Stimulated activated CD8-positive, alpha-beta memory T cell treated with anti-CD3 and anti-CD28 coated beads, Interleukin-4, amount 100 ng/mL, for 24 hours (primary cell): ENCODE results near the gene HDLBP.

Experiments used
- DNase-seq: peaks from one replicate; pipeline ENCODE4 v3.0.0-alpha.2; 2020; ENCODE audit warnings: low read depth

The HDLBP gene

GRCh38 chr2:241315093-241315878 lies at the start of gene HDLBP:
HDLBP (minus strand) TSS chr2:241315672; CDS start chr2:241266869, 48,803 bp downstream.
- peak; percentile 100 for DNase-seq

- DNase-seq: no peak
These were observed 49.3 kb upstream of the HDLBP start for GRCh38 chr2:241364781-241365180.

- no peak for DNase-seq
These were observed 48.0 kb upstream of the HDLBP start for GRCh38 chr2:241363426-241363825.

GRCh38 chr2:241359481-241360045 lies 44.1 kb upstream of the HDLBP start:
- no peak for DNase-seq

- no peak for DNase-seq
These were observed 43.0 kb upstream of the HDLBP start for GRCh38 chr2:241358470-241358869.

GRCh38 chr2:241357531-241357930 lies 42.1 kb upstream of the HDLBP start:
- no peak for DNase-seq

GRCh38 chr2:241356871-241357260 lies 41.4 kb upstream of the HDLBP start:
- no peak for DNase-seq

GRCh38 chr2:241355983-241356870 lies 40.8 kb upstream of the HDLBP start, which contains the start of gene FARP2:
FARP2 (plus strand) TSS chr2:241356285; CDS start chr2:241373108, 16,823 bp downstream.
- peak; percentile 92 for DNase-seq

GRCh38 chr2:241354668-241355658 lies 39.5 kb upstream of the HDLBP start:
- peak; percentile 39 for DNase-seq

- no peak for DNase-seq
These were observed 36.8 kb upstream of the HDLBP start for GRCh38 chr2:241352227-241352626.

GRCh38 chr2:241351640-241352031 lies 36.2 kb upstream of the HDLBP start:
- no peak for DNase-seq

GRCh38 chr2:241350878-241351639 lies 35.6 kb upstream of the HDLBP start:
- no peak for DNase-seq

GRCh38 chr2:241350530-241350877 lies 35.0 kb upstream of the HDLBP start:
- no peak for DNase-seq

- DNase-seq: no peak
These were observed 34.5 kb upstream of the HDLBP start for GRCh38 chr2:241349941-241350340.

GRCh38 chr2:241344925-241345651 lies 29.6 kb upstream of the HDLBP start:
- DNase-seq: no peak

- no peak for DNase-seq
These were observed 25.2 kb upstream of the HDLBP start for GRCh38 chr2:241340631-241341163.

- no peak for DNase-seq
These were observed 24.6 kb upstream of the HDLBP start for GRCh38 chr2:241339839-241340630.

- DNase-seq: no peak
These were observed 19.3 kb upstream of the HDLBP start for GRCh38 chr2:241334813-241335212.

- no peak for DNase-seq
These were observed 15.1 kb upstream of the HDLBP start for GRCh38 chr2:241330616-241330981.
